ENCODE results near the gene GPAM. TPM values are rescaled to one million over a fixed set of nuclear protein-coding genes. Genes with fewer than 3 reads are reported as not detected.
A peak's percentile ranks its signal among the peaks of the same experiment; 100 is the strongest.

Gene GPAM
- total RNA-seq, 4 donors from 2014 or later, result 140 to 448 (median 241) TPM

DNA sequence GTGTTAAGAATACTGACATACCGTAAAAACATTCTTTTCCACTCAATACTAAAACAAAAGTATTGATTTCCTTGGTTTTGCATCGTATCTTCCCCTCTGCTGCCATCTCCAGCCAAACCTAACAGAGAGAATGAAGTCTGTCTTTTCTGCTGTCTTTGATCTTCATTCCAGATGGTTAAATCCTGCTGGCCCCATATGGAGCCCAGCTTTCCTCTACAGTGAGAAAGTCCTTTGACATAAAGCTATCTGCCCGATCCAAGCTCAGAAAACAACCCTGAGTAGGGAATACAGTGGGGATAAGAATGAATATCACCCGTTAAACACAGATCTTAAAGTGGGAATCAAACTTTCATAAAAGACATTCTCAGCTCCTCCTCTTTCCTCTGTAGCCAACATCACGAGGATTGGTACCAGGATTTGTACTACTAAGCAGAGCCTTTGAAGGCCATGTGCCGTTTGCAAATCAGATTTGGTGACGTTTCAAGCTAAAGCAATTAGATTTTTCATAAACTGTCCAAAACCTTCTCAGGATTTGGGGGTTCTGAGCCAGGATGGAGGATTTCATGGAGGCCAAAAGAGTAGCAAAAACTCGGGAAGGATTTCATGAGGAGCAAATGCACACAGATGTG is 30.8 kb upstream of the GPAM start:
- ATAC-seq (ENCODE audit: low FRiP score), result no peak
- DNase-seq (ENCODE audit: low spot score), result no peak
- TF ChIP-seq CTCF (IDR thresholded peaks at IDR 0.05), result no peak

GRCh38 chr10:112213836-112214235 is 30.3 kb upstream of the GPAM start:
- TF ChIP-seq CTCF (IDR thresholded peaks at IDR 0.05), result no peak
- DNase-seq (ENCODE audit: low spot score), result no peak
- ATAC-seq (ENCODE audit: low FRiP score), result no peak

DNA sequence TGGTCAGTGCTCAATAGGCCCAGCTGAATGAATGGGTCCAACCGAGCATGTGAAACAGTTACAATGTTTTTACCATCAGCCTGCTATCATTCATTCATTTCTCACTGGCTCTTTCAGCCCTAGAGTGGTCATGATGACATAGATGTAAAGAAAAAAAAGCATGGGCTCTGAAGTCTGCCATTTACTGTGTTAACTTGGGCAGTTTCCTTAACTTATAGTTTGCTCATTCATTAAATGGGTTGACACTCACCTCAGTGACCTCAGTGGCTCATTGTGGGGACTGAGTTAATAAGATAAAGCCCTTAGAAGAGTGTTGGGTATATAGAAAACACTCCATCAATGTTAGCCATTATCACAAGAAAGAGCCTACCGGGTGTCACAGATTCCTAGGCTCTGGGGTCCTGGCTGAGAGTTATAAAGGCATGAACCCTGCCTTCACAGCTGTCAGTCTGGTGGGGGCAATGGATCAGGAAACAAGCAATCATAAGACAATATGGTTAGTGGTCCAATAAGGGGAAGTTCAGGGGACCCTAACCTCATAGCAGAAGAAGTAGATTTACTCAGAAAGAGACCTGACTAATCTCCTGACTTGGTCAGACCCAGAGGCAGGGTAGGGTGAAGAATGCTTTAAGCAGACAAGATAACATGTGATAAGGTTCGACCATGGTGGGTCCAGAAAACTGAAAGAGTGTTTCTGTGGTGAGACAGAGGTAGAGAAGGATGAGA is 29.7 kb upstream of the GPAM start:
- DNase-seq (ENCODE audit: low spot score) (no peak), ATAC-seq (ENCODE audit: low FRiP score) (no peak)
- no peak for TF ChIP-seq CTCF (IDR thresholded peaks at IDR 0.05)

DNA sequence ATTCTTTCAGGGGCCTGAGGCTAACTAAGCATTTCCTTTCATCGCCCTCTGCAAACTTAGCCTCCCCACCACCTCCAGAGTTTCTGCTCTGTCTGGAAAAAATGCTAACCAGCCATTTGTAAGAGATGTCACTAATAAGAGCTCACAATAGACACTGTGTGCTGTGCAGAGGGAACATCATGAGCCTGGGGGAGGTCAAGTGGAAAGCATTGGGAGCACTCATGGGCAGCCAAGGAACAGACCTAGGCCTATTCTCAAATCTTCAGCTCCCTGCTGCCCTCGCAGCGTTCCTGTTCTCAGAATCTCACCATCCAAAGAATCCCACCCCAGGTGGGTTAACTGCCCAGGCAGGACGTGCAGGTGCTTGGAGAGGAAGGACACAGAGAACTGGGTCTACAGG is 27.1 kb upstream of the GPAM start:
- DNase-seq (ENCODE audit: low spot score), result no peak
- no peak for ATAC-seq (ENCODE audit: low FRiP score)
- no peak for TF ChIP-seq CTCF (IDR thresholded peaks at IDR 0.05)

DNA sequence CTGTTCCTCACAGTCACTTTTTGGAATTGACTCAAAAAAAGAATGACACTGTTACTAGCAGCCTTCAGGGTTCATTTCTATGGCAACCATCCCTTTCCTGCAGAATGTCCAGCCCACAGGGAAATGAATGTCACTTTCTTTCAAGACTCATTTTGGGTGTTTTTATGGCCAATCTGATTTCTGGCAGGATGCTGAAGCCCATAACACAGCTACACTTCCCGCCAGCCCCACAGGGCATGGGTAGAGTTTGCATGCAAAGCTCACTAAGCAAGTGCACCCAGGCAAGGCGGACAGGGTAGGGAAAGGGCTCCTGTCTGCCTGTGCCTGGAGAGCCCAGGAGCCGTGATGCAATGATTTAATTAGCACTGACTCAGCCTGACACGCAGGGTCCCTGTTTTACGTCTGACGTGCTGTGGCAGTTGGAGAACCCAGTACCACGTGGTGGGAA is 26.1 kb upstream of the GPAM start:
- DNase-seq (ENCODE audit: low spot score) (no peak), ATAC-seq (ENCODE audit: low FRiP score) (peak; percentile 46)
- TF ChIP-seq CTCF (IDR thresholded peaks at IDR 0.05), result no peak

DNA sequence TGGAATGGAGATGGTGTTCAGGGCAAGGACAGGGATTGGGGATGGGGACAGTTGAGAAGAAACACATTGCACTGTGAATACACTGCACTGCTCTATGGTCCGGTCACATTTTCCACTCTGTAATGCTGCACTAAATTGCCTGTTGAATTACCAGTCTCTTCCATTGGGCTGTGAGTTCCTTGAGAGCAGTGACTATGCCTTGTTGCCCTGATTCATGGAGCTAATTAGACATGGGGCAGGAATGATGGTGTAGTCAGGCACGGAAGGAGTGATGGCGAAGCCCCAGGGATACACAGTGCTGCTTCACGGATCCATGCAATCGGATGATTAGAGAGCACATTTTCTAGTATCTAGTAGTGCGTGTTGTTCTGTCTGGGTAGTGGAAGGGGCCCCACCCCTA is 25.4 kb upstream of the GPAM start:
- ATAC-seq (ENCODE audit: low FRiP score) (no peak), DNase-seq (ENCODE audit: low spot score) (no peak)
- no peak for TF ChIP-seq CTCF (IDR thresholded peaks at IDR 0.05)

DNA sequence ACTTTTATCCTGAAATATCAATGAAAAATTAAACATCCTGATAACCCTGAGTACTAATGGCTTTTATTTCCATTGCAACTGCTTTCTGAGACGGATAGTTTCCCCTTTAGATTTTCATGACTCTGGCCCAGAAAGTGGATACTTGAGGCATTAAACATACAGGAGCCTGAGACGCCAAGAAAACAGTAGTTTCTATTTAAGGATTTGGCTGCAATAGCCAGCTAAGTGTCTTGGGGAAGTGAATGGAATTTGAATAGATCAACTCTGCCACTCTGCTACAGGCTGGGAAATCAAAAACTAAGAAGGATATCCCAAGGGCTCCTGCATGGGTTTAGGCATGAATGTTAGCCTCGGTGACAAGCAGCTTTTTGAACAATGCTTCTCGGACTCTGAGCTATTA is 24.7 kb upstream of the GPAM start:
- TF ChIP-seq CTCF (IDR thresholded peaks at IDR 0.05), result no peak
- DNase-seq (ENCODE audit: low spot score) (no peak), ATAC-seq (ENCODE audit: low FRiP score) (no peak)

All from omental fat pad (tissue), 4 donors.